Astrocyte (in vitro differentiated cells and primary cell): Measurements from ENCODE around the gene CYP2A6. TPM values are rescaled to one million over a fixed set of nuclear protein-coding genes. Genes with fewer than 3 reads are reported as not detected.

Experiments
- DNase-seq: peaks from one replicate; pipeline ENCODE4 v3.0.0-alpha.2; 2010; ENCODE audit warnings: low read depth
- FAIRE-seq: peaks from 2 replicates; lab custom pipeline; 2011; peaks lifted over from hg19 to GRCh38; lab: Jason Lieb, UNC
- H2AFZ ChIP-seq: 2 replicates; pipeline ENCODE4 v1.6.0; 2012; ENCODE audit warnings: low read depth, low read length, inconsistent platforms
- H3K27ac ChIP-seq: 2 replicates; pipeline ENCODE4 v1.5.1; 2011; ENCODE audit warnings: low read depth, low read length, inconsistent platforms
- H3K27me3 ChIP-seq: 2 replicates; pipeline ENCODE4 v1.6.0; 2011; ENCODE audit warnings: low read length, inconsistent platforms; ENCODE audit not compliant: insufficient read depth
- H3K36me3 ChIP-seq: 2 replicates; pipeline ENCODE4 v1.5.1; 2011; ENCODE audit warnings: low read length, inconsistent platforms; ENCODE audit not compliant: insufficient read depth
- H3K4me1 ChIP-seq: 2 replicates; pipeline ENCODE4 v1.5.1; 2011; ENCODE audit warnings: low read length, inconsistent platforms; ENCODE audit not compliant: insufficient read depth
- H3K4me2 ChIP-seq: 2 replicates; pipeline ENCODE4 v1.6.0; 2012; ENCODE audit warnings: low read length, inconsistent platforms
- H3K4me3 ChIP-seq: 2 replicates; pipeline ENCODE4 v1.5.1; 2011; ENCODE audit warnings: low read depth, mild to moderate bottlenecking, low read length, inconsistent platforms; ENCODE audit not compliant: insufficient read depth
- H3K79me2 ChIP-seq: 2 replicates; pipeline ENCODE4 v1.6.0; 2012; ENCODE audit warnings: mild to moderate bottlenecking, low read length, inconsistent platforms; ENCODE audit not compliant: insufficient read depth
- H3K9ac ChIP-seq: 2 replicates; pipeline ENCODE4 v1.6.0; 2012; ENCODE audit warnings: mild to moderate bottlenecking, low read length, inconsistent platforms
- H3K9me3 ChIP-seq: 2 replicates; pipeline ENCODE4 v1.5.1; 2012; ENCODE audit warnings: low read depth, mild to moderate bottlenecking, low read length, inconsistent platforms; ENCODE audit not compliant: insufficient read depth
- H4K20me1 ChIP-seq: 2 replicates; pipeline ENCODE4 v1.6.0; 2012; ENCODE audit warnings: low read length, inconsistent platforms; ENCODE audit not compliant: insufficient read depth
- H3K27ac Mint-ChIP-seq: one replicate; pipeline ENCODE4 v1.8.0; 2021; ENCODE audit warnings: mild to moderate bottlenecking, mixed read lengths; ENCODE audit not compliant: unreplicated experiment
- H3K27me3 Mint-ChIP-seq: one replicate; pipeline ENCODE4 v1.8.0; 2021; ENCODE audit warnings: low read depth, mixed read lengths; ENCODE audit not compliant: unreplicated experiment
- H3K36me3 Mint-ChIP-seq: one replicate; pipeline ENCODE4 v1.8.0; 2021; ENCODE audit warnings: low read depth, mixed read lengths; ENCODE audit not compliant: unreplicated experiment
- H3K4me1 Mint-ChIP-seq: one replicate; pipeline ENCODE4 v1.8.0; 2021; ENCODE audit warnings: low read depth, mixed read lengths; ENCODE audit not compliant: unreplicated experiment
- H3K4me3 Mint-ChIP-seq: one replicate; pipeline ENCODE4 v1.8.0; 2021; ENCODE audit warnings: mild to moderate bottlenecking, moderate library complexity, mixed read lengths; ENCODE audit not compliant: unreplicated experiment
- H3K9me3 Mint-ChIP-seq: one replicate; pipeline ENCODE4 v1.8.0; 2021; ENCODE audit warnings: mild to moderate bottlenecking, mixed read lengths; ENCODE audit not compliant: unreplicated experiment
- EZH2 ChIP-seq: IDR thresholded peaks from 2 replicates; pipeline ENCODE4 v1.6.1; 2012; ENCODE audit warnings: mild to moderate bottlenecking, low read length, inconsistent platforms; ENCODE audit not compliant: insufficient read depth
- total RNA-seq: library from RNA; stranded (reverse); gene quantifications from 2 replicates; pipeline ENCODE4 v1.2.1, GENCODE V29; 2021
- TF ChIP-seq, protein P1 (sequence below): IDR thresholded peaks from 2 replicates; pipeline ENCODE4 v1.5.1; 2011; ENCODE audit warnings: low read depth, mild to moderate bottlenecking, inconsistent platforms, low read length, moderate library complexity; ENCODE audit not compliant: insufficient read depth

Gene CYP2A6
- total RNA-seq, 1 donor from 2014 or later: not detected

DNA sequence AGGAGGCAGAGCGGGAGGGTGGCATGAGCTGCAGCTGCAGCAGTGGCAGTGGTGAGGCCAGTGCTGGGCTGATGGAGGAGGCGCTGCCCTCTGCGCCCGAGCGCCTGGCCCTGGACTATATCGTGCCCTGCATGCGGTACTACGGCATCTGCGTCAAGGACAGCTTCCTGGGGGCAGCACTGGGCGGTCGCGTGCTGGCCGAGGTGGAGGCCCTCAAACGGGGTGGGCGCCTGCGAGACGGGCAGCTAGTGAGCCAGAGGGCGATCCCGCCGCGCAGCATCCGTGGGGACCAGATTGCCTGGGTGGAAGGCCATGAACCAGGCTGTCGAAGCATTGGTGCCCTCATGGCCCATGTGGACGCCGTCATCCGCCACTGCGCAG lies 49.3 kb downstream of the CYP2A6 start:
- H3K9me3 Mint-ChIP-seq: no peaks in the 10 kb centered on the region
- DNase-seq (no peak), FAIRE-seq (no peak)
- Histone ChIP-seq H3K4me2 (peak overlapping the region; percentile 97), H3K27ac (no peak overlapping the region), H3K4me1 (peaks cover 36% of the 10 kb centered on the region), H3K36me3 (no peaks in the 10 kb centered on the region), H4K20me1 (peaks cover 64% of the 10 kb centered on the region), H3K27me3 (no peaks in the 10 kb centered on the region), H3K79me2 (peaks cover 66% of the 10 kb centered on the region), H3K9ac (peak overlapping the region; percentile 94), H3K9me3 (no peaks in the 10 kb centered on the region), H2AFZ (no peak overlapping the region), H3K4me3 (no peak overlapping the region)
- peaks cover 4% of the 10 kb centered on the region for H3K36me3 Mint-ChIP-seq
- peaks cover 37% of the 10 kb centered on the region for H3K4me1 Mint-ChIP-seq
- no peaks in the 10 kb centered on the region for H3K27me3 Mint-ChIP-seq
- H3K27ac Mint-ChIP-seq: no peak overlapping the region
- TF ChIP-seq, protein P1, sequence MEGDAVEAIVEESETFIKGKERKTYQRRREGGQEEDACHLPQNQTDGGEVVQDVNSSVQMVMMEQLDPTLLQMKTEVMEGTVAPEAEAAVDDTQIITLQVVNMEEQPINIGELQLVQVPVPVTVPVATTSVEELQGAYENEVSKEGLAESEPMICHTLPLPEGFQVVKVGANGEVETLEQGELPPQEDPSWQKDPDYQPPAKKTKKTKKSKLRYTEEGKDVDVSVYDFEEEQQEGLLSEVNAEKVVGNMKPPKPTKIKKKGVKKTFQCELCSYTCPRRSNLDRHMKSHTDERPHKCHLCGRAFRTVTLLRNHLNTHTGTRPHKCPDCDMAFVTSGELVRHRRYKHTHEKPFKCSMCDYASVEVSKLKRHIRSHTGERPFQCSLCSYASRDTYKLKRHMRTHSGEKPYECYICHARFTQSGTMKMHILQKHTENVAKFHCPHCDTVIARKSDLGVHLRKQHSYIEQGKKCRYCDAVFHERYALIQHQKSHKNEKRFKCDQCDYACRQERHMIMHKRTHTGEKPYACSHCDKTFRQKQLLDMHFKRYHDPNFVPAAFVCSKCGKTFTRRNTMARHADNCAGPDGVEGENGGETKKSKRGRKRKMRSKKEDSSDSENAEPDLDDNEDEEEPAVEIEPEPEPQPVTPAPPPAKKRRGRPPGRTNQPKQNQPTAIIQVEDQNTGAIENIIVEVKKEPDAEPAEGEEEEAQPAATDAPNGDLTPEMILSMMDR: no peak
- TF ChIP-seq EZH2: no peak
- peak overlapping the region; percentile 96 for H3K4me3 Mint-ChIP-seq

DNA sequence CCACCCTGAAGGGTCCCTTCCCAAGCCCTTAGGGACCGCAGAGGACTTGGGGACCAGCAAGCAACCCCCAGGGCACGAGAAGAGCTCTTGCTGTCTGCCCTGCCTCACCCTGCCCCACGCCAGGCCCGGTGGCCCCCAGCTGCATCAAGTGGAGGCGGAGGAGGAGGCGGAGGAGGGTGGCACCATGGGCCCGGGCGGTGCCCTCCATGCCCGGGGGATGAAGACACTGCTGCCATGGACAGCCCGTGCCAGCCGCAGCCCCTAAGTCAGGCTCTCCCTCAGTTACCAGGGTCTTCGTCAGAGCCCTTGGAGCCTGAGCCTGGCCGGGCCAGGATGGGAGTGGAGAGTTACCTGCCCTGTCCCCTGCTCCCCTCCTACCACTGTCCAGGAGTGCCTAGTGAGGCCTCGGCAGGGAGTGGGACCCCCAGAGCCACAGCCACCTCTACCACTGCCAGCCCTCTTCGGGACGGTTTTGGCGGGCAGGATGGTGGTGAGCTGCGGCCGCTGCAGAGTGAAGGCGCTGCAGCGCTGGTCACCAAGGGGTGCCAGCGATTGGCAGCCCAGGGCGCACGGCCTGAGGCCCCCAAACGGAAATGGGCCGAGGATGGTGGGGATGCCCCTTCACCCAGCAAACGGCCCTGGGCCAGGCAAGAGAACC lies 49.8 kb downstream of the CYP2A6 start:
- H3K9me3 ChIP-seq: no peaks in the 10 kb centered on the region
- Mint-ChIP-seq H3K36me3 (peaks cover 4% of the 10 kb centered on the region), H3K27me3 (no peaks in the 10 kb centered on the region), H3K4me1 (peaks cover 37% of the 10 kb centered on the region), H3K27ac (peak overlapping the region; percentile 85), H3K4me3 (peak overlapping the region; percentile 96), H3K9me3 (no peaks in the 10 kb centered on the region)
- no peak overlapping the region for H3K27ac ChIP-seq
- no peaks in the 10 kb centered on the region for H3K27me3 ChIP-seq
- peaks cover 61% of the 10 kb centered on the region for H3K79me2 ChIP-seq
- no peaks in the 10 kb centered on the region for H3K36me3 ChIP-seq
- FAIRE-seq (no peak), DNase-seq (no peak)
- peak overlapping the region; percentile 97 for H3K4me2 ChIP-seq
- H3K4me3 ChIP-seq: peak overlapping the region; percentile 73
- peaks cover 34% of the 10 kb centered on the region for H3K4me1 ChIP-seq
- no peak overlapping the region for H2AFZ ChIP-seq
- peaks cover 58% of the 10 kb centered on the region for H4K20me1 ChIP-seq
- peak overlapping the region; percentile 94 for H3K9ac ChIP-seq
- TF ChIP-seq EZH2: no peak
- TF ChIP-seq, protein P1: no peak
